Testis (tissue), 3 donors: ENCODE results near the gene MYO18A. TPM values are rescaled to one million over a fixed set of nuclear protein-coding genes. Genes with fewer than 3 reads are reported as not detected.

Experiments
- DNase-seq: peaks from one replicate; pipeline ENCODE4 v3.0.0-alpha.2; 2019
- H3K27ac ChIP-seq, 2 donors: fragments of 200-600 bp; sonication (generic); one replicate each; pipeline ENCODE4 v1.5.1; 2019
- H3K27me3 ChIP-seq: fragments of 200-600 bp; sonication (generic); one replicate; pipeline ENCODE4 v1.5.1; 2019
- H3K36me3 ChIP-seq: fragments of 200-600 bp; sonication (generic); one replicate; pipeline ENCODE4 v1.5.1; 2017; ENCODE audit warnings: low read depth; ENCODE audit errors: missing control alignments
- H3K4me1 ChIP-seq: fragments of 200-600 bp; sonication (generic); one replicate; pipeline ENCODE4 v1.5.1; 2019
- H3K4me3 ChIP-seq, 2 donors: fragments of 200-600 bp; sonication (generic); one replicate each; pipeline ENCODE4 v1.5.1; 2017 to 2019
- H3K9me3 ChIP-seq: fragments of 200-600 bp; sonication (generic); one replicate; pipeline ENCODE4 v1.5.1; 2017
- CTCF ChIP-seq, 3 experiments: fragments of 450-650 bp in 2 of 3; fragments of 200-600 bp in 1 of 3; sonication (generic) in 1 of 3; IDR thresholded peaks; one replicate each; pipeline ENCODE4 v1.5.1; 2016 to 2019; ENCODE audit warnings: antibody characterized with exemption in 3 of 3, mild to moderate bottlenecking in 2 of 3, moderate library complexity in 1 of 3
- POLR2A ChIP-seq: fragments of 450-650 bp; IDR thresholded peaks from one replicate; pipeline ENCODE4 v1.6.1; 2017; ENCODE audit warnings: antibody characterized with exemption, mild to moderate bottlenecking, moderate library complexity
- WGBS, 2 donors: methylation state at CpG; one replicate each; pipeline ENCODE4 v1.1.5; 2018; 5-methylcytosine and 5-hydroxymethylcytosine counted together
- intact Hi-C: fragments of 100-400 bp; cut with DNase I; formaldehyde crosslinking; loops from one replicate; pipeline ENCODE4 v1.15.1; 2023; ENCODE audit warnings: low total_unique reads
- polyA plus RNA-seq: library from polyadenylated mRNA; stranded (reverse); fragments of 350-450 nt; fragmentation: Illumina TruSeq; extraction: RNeasy Lipid Tissue Mini Kit (QIAGEN cat#74804); gene quantifications from one replicate; pipeline ENCODE4 v1.2.3, GENCODE V29; 2014; ENCODE audit warnings: low read depth, low replicate concordance; ENCODE audit not compliant: insufficient read depth
- total RNA-seq, 2 donors: library from RNA; depleted of rRNA; stranded (reverse); fragments of >200 nt; gene quantifications; one replicate each; pipeline ENCODE4 v1.2.3, GENCODE V29; 2016

MYO18A gene
- total and polyA plus RNA-seq, 3 donors from 2014 or later: 89.1 to 154 (median 91.1) TPM

GRCh38 chr17:29194669-29195068 is 14.5 kb upstream of the MYO18A start:
- Histone ChIP-seq H3K36me3 (no peaks in the 10 kb centered on the region), H3K27me3 (no peaks in the 10 kb centered on the region), H3K4me1 (no peaks in the 10 kb centered on the region), H3K27ac (no peak overlapping the region), H3K4me3 (no peak overlapping the region), H3K9me3 (no peaks in the 10 kb centered on the region)
- TF ChIP-seq CTCF (IDR thresholded peaks at IDR 0.05): no peak
- TF ChIP-seq POLR2A: no peak
- intact Hi-C loops: no loop called here
- WGBS, 2 donors: 93 to 99% methylated on average over 3 of the region's 3 CpGs
- no peak for DNase-seq

- whole genome bisulfite sequencing, 2 donors: 41 to 51% methylated on average over 2 of the region's 2 CpGs
- DNase-seq: no peak
- TF ChIP-seq POLR2A (no peak), CTCF (IDR thresholded peaks at IDR 0.05) (no peak)
Measured at GRCh38 chr17:29193146-29193545, 12.9 kb upstream of the MYO18A start.

GRCh38 chr17:29190592-29191207 is 10.5 kb upstream of the MYO18A start:
- TF ChIP-seq POLR2A (no peak), CTCF (IDR thresholded peaks at IDR 0.05) (no peak)
- H3K4me1 ChIP-seq: no peaks in the 10 kb centered on the region

More at GRCh38 chr17:29193146-29193545, 12.9 kb upstream of the MYO18A start:
- H3K4me1 ChIP-seq: no peaks in the 10 kb centered on the region
- intact Hi-C loops: no loop called here
- no peak overlapping the region for H3K27ac ChIP-seq
- H3K36me3 ChIP-seq: no peaks in the 10 kb centered on the region
- no peaks in the 10 kb centered on the region for H3K27me3 ChIP-seq
- H3K4me3 ChIP-seq: no peak overlapping the region
- H3K9me3 ChIP-seq: no peaks in the 10 kb centered on the region

GRCh38 chr17:29190039-29190438 is 9.8 kb upstream of the MYO18A start:
- Histone ChIP-seq H3K4me3 (no peak overlapping the region), H3K9me3 (no peaks in the 10 kb centered on the region), H3K27me3 (no peaks in the 10 kb centered on the region), H3K4me1 (no peaks in the 10 kb centered on the region), H3K27ac (no peak overlapping the region), H3K36me3 (no peaks in the 10 kb centered on the region)
- intact Hi-C loops: no loop called here
- 88 to 93% methylated on average over 2 of the region's 2 CpGs for WGBS, 2 donors
- TF ChIP-seq CTCF (IDR thresholded peaks at IDR 0.05) (no peak), POLR2A (no peak)
- no peak for DNase-seq

More at GRCh38 chr17:29190592-29191207, 10.5 kb upstream of the MYO18A start:
- intact Hi-C loops: no loop called here
- Histone ChIP-seq H3K27me3 (no peaks in the 10 kb centered on the region), H3K9me3 (no peaks in the 10 kb centered on the region), H3K27ac (no peak overlapping the region), H3K4me3 (no peak overlapping the region), H3K36me3 (no peaks in the 10 kb centered on the region)
- DNase-seq: no peak
- WGBS, 2 donors: 80 to 81% methylated on average over 4 of the region's 4 CpGs

GRCh38 chr17:29189355-29189754 is 9.2 kb upstream of the MYO18A start:
- Histone ChIP-seq H3K27me3 (no peaks in the 10 kb centered on the region), H3K9me3 (no peaks in the 10 kb centered on the region), H3K36me3 (no peaks in the 10 kb centered on the region), H3K27ac (no peak overlapping the region), H3K4me1 (no peaks in the 10 kb centered on the region), H3K4me3 (no peak overlapping the region)
- intact Hi-C loops: no loop called here
- DNase-seq: no peak
- WGBS, 2 donors: 94 to 96% methylated on average over 2 of the region's 2 CpGs
- TF ChIP-seq CTCF (IDR thresholded peaks at IDR 0.05) (no peak), POLR2A (no peak)
